ENCODE results near the gene CRLF2. TPM values are rescaled to one million over a fixed set of nuclear protein-coding genes. Genes with fewer than 3 reads are reported as not detected.
"Not testable (repeated sequence)": the region's sequence is repeated elsewhere in the genome, so short reads cannot be mapped to it uniquely, and the experiment has no call there.

The CRLF2 gene
- under 1 TPM in 1 of 4 donors, not detected in 3; 0.95 TPM for total RNA-seq

GRCh38 chrX:1212532-1212931 is at the start of gene CRLF2:
Gene CRLF2 (minus strand): TSS chrX:1212649. CDS start chrX:1212634, 15 bp downstream.
- H3K4me3 ChIP-seq: no peak within 1 kb of the TSS
- H3K9me3 ChIP-seq: no peaks in the 10 kb centered on the region
- 13 to 21% methylated on average over 5 of the region's 5 CpGs for WGBS, 2 donors
- DNase-seq: no peak
- TF ChIP-seq CTCF (IDR thresholded peaks at IDR 0.05) (no peak), POLR2A (IDR thresholded peaks at IDR 0.05) (no peak)
- no peaks in the 10 kb centered on the region for H3K36me3 ChIP-seq
- H3K4me1 ChIP-seq: peaks cover 0 to 13% (median 0%) of the 10 kb centered on the region in 3 donors
- no peak within 1 kb of the TSS for H3K27ac ChIP-seq
- intact Hi-C loops (cut with DNase I): no loop called here
- no peaks in the 10 kb centered on the region for H3K27me3 ChIP-seq

- H3K36me3 ChIP-seq; H3K4me3 ChIP-seq; H3K27ac ChIP-seq; intact Hi-C loops (cut with DNase I); H3K9me3 ChIP-seq; H3K4me1 ChIP-seq; H3K27me3 ChIP-seq; DNase-seq: not testable (repeated sequence)
- 74 to 89% methylated on average over 3 to 6 of the region's 9 CpGs for WGBS, 2 donors
Measured at GRCh38 chrX:1261771-1262170, 49.3 kb upstream of the CRLF2 start.

GRCh38 chrX:1261285-1261684 is 48.8 kb upstream of the CRLF2 start:
- Histone ChIP-seq H3K4me3 (no peak overlapping the region), H3K27me3 (no peaks in the 10 kb centered on the region), H3K4me1 (peaks cover 0 to 5% (median 0%) of the 10 kb centered on the region in 3 donors), H3K9me3 (no peaks in the 10 kb centered on the region), H3K36me3 (no peaks in the 10 kb centered on the region), H3K27ac (no peak overlapping the region)
- no peak for DNase-seq
- WGBS, 2 donors: 41 to 44% methylated on average over 1 to 3 of the region's 5 CpGs
- TF ChIP-seq POLR2A (IDR thresholded peaks at IDR 0.05) (no peak), CTCF (IDR thresholded peaks at IDR 0.05) (no peak)
- intact Hi-C loops (cut with DNase I): no loop called here

- no peak overlapping the region for H3K27ac ChIP-seq
- whole genome bisulfite sequencing, 2 donors: 72 to 100% methylated on average over 2 of the region's 3 CpGs
- intact Hi-C loops (cut with DNase I): no loop called here
Measured at GRCh38 chrX:1252861-1253260, 40.4 kb upstream of the CRLF2 start.

GRCh38 chrX:1249101-1249887 is 36.8 kb upstream of the CRLF2 start:
- Histone ChIP-seq H3K36me3 (no peaks in the 10 kb centered on the region), H3K27me3 (peaks cover 0 to 19% (median 0%) of the 10 kb centered on the region in 4 donors), H3K9me3 (no peaks in the 10 kb centered on the region), H3K27ac (peak overlapping the region; percentile 14 to 79 (median 48)), H3K4me1 (peaks cover 16 to 17% (median 17%) of the 10 kb centered on the region in 3 donors), H3K4me3 (peak overlapping the region in 2 of 4 donors; percentile 13 to 21)
- no peak for TF ChIP-seq CTCF (IDR thresholded peaks at IDR 0.05)
- no peak for TF ChIP-seq POLR2A (IDR thresholded peaks at IDR 0.05)
- intact Hi-C loops (cut with DNase I): no loop called here
- no peak for DNase-seq
- 3 to 4% methylated on average over 10 to 15 of the region's 22 CpGs for WGBS, 2 donors

More at GRCh38 chrX:1252861-1253260, 40.4 kb upstream of the CRLF2 start:
- TF ChIP-seq POLR2A (IDR thresholded peaks at IDR 0.05): no peak
- DNase-seq: no peak
- H3K27me3 ChIP-seq: peaks cover 0 to 19% (median 0%) of the 10 kb centered on the region in 4 donors
- peaks cover 13 to 22% (median 17%) of the 10 kb centered on the region in 3 donors for H3K4me1 ChIP-seq
- H3K4me3 ChIP-seq: no peak overlapping the region
- no peaks in the 10 kb centered on the region for H3K9me3 ChIP-seq
- H3K36me3 ChIP-seq: no peaks in the 10 kb centered on the region

GRCh38 chrX:1248331-1249061 is 36.0 kb upstream of the CRLF2 start:
- Histone ChIP-seq H3K9me3 (no peaks in the 10 kb centered on the region), H3K4me1 (peaks cover 16 to 25% (median 17%) of the 10 kb centered on the region in 3 donors), H3K36me3 (no peaks in the 10 kb centered on the region), H3K4me3 (peak overlapping the region in 2 of 4 donors; percentile 13 to 21), H3K27ac (peak overlapping the region; percentile 14 to 79 (median 48)), H3K27me3 (peaks cover 0 to 19% (median 0%) of the 10 kb centered on the region in 4 donors)
- intact Hi-C loops (cut with DNase I): no loop called here
- WGBS, 2 donors: 2 to 9% methylated on average over 17 to 23 of the region's 34 CpGs
- TF ChIP-seq CTCF (IDR thresholded peaks at IDR 0.05) (no peak), POLR2A (IDR thresholded peaks at IDR 0.05) (no peak)
- no peak for DNase-seq

Measured in esophagus squamous epithelium (tissue), 5 donors.